WTC11 (cell line): ENCODE measurements around the gene CCDC12. TPM values are rescaled to one million over a fixed set of nuclear protein-coding genes. Genes with fewer than 3 reads are reported as not detected.

Source experiments
- ATAC-seq: fragments of 200-7000 bp; cut with Tn5 transposase; 2 replicates; pipeline ENCODE4 v1.10.0; 2021; ENCODE audit warnings: mild to moderate bottlenecking, moderate library complexity
- CTCF ChIA-PET: fragments of 300-600 bp; sonication (Branson Sonifier 250); formaldehyde crosslinking; loops from one replicate; lab custom pipeline; 2021; ENCODE audit warnings: antibody characterized with exemption; lab: Charles Lee
- POLR2A ChIA-PET: fragments of 350-600 bp; sonication (Branson Sonifier 250); formaldehyde crosslinking; loops from one replicate; lab custom pipeline; 2021; ENCODE audit warnings: antibody characterized with exemption; lab: Charles Lee
- DNase-seq: peaks from one replicate; pipeline ENCODE4 v3.0.0; 2021; ENCODE audit warnings: low spot score
- H3K27ac Mint-ChIP-seq: 2 replicates; pipeline ENCODE4 v1.8.0; 2021; ENCODE audit warnings: mixed read lengths
- H3K27me3 Mint-ChIP-seq: 2 replicates; pipeline ENCODE4 v1.8.0; 2021; ENCODE audit warnings: low read depth, mild to moderate bottlenecking, moderate library complexity, mixed read lengths
- H3K36me3 Mint-ChIP-seq: 2 replicates; pipeline ENCODE4 v1.8.0; 2021; ENCODE audit warnings: mixed read lengths
- H3K4me1 Mint-ChIP-seq: 2 replicates; pipeline ENCODE4 v1.8.0; 2022; ENCODE audit warnings: mixed read lengths
- H3K4me3 Mint-ChIP-seq: 2 replicates; pipeline ENCODE4 v1.8.0; 2021; ENCODE audit warnings: mild to moderate bottlenecking, moderate library complexity, mixed read lengths
- H3K9me3 Mint-ChIP-seq: 2 replicates; pipeline ENCODE4 v1.8.0; 2021; ENCODE audit warnings: mixed read lengths
- ATF1 ChIP-seq: sonication (generic); formaldehyde crosslinking; IDR thresholded peaks from 2 replicates; pipeline ENCODE4 v1.8.1; 2023; ENCODE audit warnings: mild to moderate bottlenecking, moderate library complexity, missing genetic modification reagents
- CREM ChIP-seq: sonication (generic); formaldehyde crosslinking; IDR thresholded peaks from 2 replicates; pipeline ENCODE4 v1.8.1; 2022; ENCODE audit warnings: mild to moderate bottlenecking, missing genetic modification reagents, moderate library complexity
- CTCF ChIP-seq: fragments of 200-600 bp; IDR thresholded peaks from 2 replicates; pipeline ENCODE4 v1.8.0; 2022; ENCODE audit warnings: antibody characterized with exemption
- EMX1 ChIP-seq: fragments of 250-450 bp; sonication (Bioruptor Pico); IDR thresholded peaks from 2 replicates; pipeline ENCODE4 v1.8.0; 2021; ENCODE audit warnings: mild to moderate bottlenecking
- IRF2 ChIP-seq: sonication (generic); formaldehyde crosslinking; IDR thresholded peaks from 2 replicates; pipeline ENCODE4 v1.8.0; 2022; ENCODE audit warnings: low read depth, missing genetic modification reagents, borderline replicate concordance
- JAZF1 ChIP-seq: fragments of 250-450 bp; sonication (Bioruptor Pico); IDR thresholded peaks from 2 replicates; pipeline ENCODE4 v1.9.0; 2021; ENCODE audit warnings: moderate library complexity, mild to moderate bottlenecking, inconsistent platforms
- NR1H2 ChIP-seq: sonication (generic); formaldehyde crosslinking; IDR thresholded peaks from 2 replicates; pipeline ENCODE4 v1.9.0; 2021; ENCODE audit warnings: mild to moderate bottlenecking, moderate library complexity, missing genetic modification reagents
- PRRX2 ChIP-seq: fragments of 250-450 bp; sonication (Bioruptor Pico); IDR thresholded peaks from 2 replicates; pipeline ENCODE4 v1.8.0; 2021; ENCODE audit warnings: mild to moderate bottlenecking
- SMAD3 ChIP-seq: sonication (generic); formaldehyde crosslinking; IDR thresholded peaks from 2 replicates; pipeline ENCODE4 v1.8.0; 2022; ENCODE audit warnings: missing genetic modification reagents, mild to moderate bottlenecking, borderline replicate concordance
- TP53 ChIP-seq: sonication (generic); formaldehyde crosslinking; IDR thresholded peaks from 2 replicates; pipeline ENCODE4 v1.8.1; 2023; ENCODE audit warnings: mild to moderate bottlenecking, missing genetic modification reagents
- USF1 ChIP-seq: sonication (generic); formaldehyde crosslinking; IDR thresholded peaks from 2 replicates; pipeline ENCODE4 v1.8.0; 2022; ENCODE audit warnings: mild to moderate bottlenecking, missing genetic modification reagents
- USF2 ChIP-seq: sonication (generic); formaldehyde crosslinking; IDR thresholded peaks from 2 replicates; pipeline ENCODE4 v1.8.1; 2023; ENCODE audit warnings: mild to moderate bottlenecking, missing genetic modification reagents, moderate library complexity
- ZNF121 ChIP-seq: sonication (generic); formaldehyde crosslinking; IDR thresholded peaks from 2 replicates; pipeline ENCODE4 v1.8.0; 2023; ENCODE audit warnings: missing genetic modification reagents
- ZNF138 ChIP-seq: sonication (generic); formaldehyde crosslinking; conservative IDR thresholded peaks from 2 replicates; pipeline ENCODE4 v1.8.1; 2022; ENCODE audit warnings: mild to moderate bottlenecking, moderate library complexity, missing genetic modification reagents
- ZNF263 ChIP-seq: sonication (generic); formaldehyde crosslinking; IDR thresholded peaks from 2 replicates; pipeline ENCODE4 v1.8.1; 2022; ENCODE audit warnings: low read depth, mild to moderate bottlenecking, moderate library complexity, missing genetic modification reagents
- ZNF281 ChIP-seq: sonication (generic); formaldehyde crosslinking; IDR thresholded peaks from 2 replicates; pipeline ENCODE4 v1.8.0; 2023; ENCODE audit warnings: mild to moderate bottlenecking, missing genetic modification reagents
- ZNF317 ChIP-seq: sonication (generic); formaldehyde crosslinking; IDR thresholded peaks from 2 replicates; pipeline ENCODE4 v1.8.1; 2023; ENCODE audit warnings: low read depth, mild to moderate bottlenecking, moderate library complexity, missing genetic modification reagents, borderline replicate concordance
- ZNF416 ChIP-seq: fragments of 250-450 bp; sonication (Bioruptor Pico); IDR thresholded peaks from 2 replicates; pipeline ENCODE4 v1.9.0; 2021; ENCODE audit warnings: mild to moderate bottlenecking, inconsistent platforms
- ZNF512 ChIP-seq: sonication (generic); formaldehyde crosslinking; IDR thresholded peaks from 2 replicates; pipeline ENCODE4 v1.8.1; 2022; ENCODE audit warnings: missing genetic modification reagents, borderline replicate concordance
- total RNA-seq: library from RNA; stranded (reverse); gene quantifications from 3 replicates; pipeline ENCODE4 v1.2.3, GENCODE V29; 2021
- TF ChIP-seq, protein P1 (sequence below): sonication (generic); formaldehyde crosslinking; IDR thresholded peaks from 2 replicates; pipeline ENCODE4 v1.8.0; 2022; ENCODE audit warnings: mild to moderate bottlenecking, missing genetic modification reagents
- TF ChIP-seq, protein P2 (sequence below): sonication (generic); formaldehyde crosslinking; IDR thresholded peaks from 2 replicates; pipeline ENCODE4 v1.8.1; 2023; ENCODE audit warnings: mild to moderate bottlenecking, missing genetic modification reagents
- TF ChIP-seq, protein P3 (sequence below): sonication (generic); formaldehyde crosslinking; conservative IDR thresholded peaks from 2 replicates; pipeline ENCODE4 v1.8.1; 2023; ENCODE audit warnings: mild to moderate bottlenecking, low read depth, missing genetic modification reagents, moderate library complexity
- TF ChIP-seq, protein P4 (sequence below): sonication (generic); formaldehyde crosslinking; IDR thresholded peaks from 2 replicates; pipeline ENCODE4 v1.8.1; 2022; ENCODE audit warnings: mild to moderate bottlenecking, moderate library complexity, missing genetic modification reagents

The CCDC12 gene
- total RNA-seq, 1 experiment from 2014 or later: 59.1 TPM

DNA sequence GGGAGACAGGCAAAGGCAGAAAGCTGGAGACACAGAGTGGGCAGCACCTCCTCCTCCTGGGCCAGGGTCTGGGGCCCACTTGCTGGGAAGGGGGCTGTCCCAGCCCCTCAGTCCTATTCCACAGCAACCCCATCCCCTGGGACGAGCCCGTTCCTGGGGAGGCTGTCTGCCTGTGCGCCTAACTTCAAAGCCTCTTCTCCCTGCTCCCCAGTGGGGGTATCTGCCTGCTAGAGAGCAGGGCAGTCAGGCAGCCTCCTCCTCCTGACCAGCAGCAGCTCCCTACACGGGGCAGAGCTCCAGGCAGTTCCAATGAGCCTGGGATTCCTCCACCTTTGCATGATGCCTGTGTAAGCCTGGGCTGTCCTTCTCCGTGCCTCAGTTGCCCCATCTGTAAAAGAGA lies 92.1 kb downstream of the CCDC12 start:
- ATAC-seq (no peak), DNase-seq (no peak)
- Mint-ChIP-seq H3K36me3 (no peaks in the 10 kb centered on the region), H3K4me1 (peaks cover 36% of the 10 kb centered on the region), H3K9me3 (no peaks in the 10 kb centered on the region), H3K4me3 (peak overlapping the region; percentile 73; the same call in 1 of the 2 replicates), H3K27ac (no peak overlapping the region), H3K27me3 (peaks cover 91% of the 10 kb centered on the region)
- TF ChIP-seq, protein P1, sequence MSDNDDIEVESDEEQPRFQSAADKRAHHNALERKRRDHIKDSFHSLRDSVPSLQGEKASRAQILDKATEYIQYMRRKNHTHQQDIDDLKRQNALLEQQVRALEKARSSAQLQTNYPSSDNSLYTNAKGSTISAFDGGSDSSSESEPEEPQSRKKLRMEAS: no peak
- TF ChIP-seq ZNF281: no peak
- TF ChIP-seq ZNF121: 0 out of 2 replicates have a peak, but pooled peaks have one; percentile 56
- TF ChIP-seq, protein P2, sequence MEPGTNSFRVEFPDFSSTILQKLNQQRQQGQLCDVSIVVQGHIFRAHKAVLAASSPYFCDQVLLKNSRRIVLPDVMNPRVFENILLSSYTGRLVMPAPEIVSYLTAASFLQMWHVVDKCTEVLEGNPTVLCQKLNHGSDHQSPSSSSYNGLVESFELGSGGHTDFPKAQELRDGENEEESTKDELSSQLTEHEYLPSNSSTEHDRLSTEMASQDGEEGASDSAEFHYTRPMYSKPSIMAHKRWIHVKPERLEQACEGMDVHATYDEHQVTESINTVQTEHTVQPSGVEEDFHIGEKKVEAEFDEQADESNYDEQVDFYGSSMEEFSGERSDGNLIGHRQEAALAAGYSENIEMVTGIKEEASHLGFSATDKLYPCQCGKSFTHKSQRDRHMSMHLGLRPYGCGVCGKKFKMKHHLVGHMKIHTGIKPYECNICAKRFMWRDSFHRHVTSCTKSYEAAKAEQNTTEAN (CRISPR knock-in tag): no peak
- TF ChIP-seq USF1: no peak
- POLR2A ChIA-PET: no interaction called here
- CTCF ChIA-PET: interaction anchor here (0.6 to 1.9 kb wide), 2 partner anchors 10 to 25 kb away, joined by 6 read pairs; no protein-coding TSS in a partner anchor

DNA sequence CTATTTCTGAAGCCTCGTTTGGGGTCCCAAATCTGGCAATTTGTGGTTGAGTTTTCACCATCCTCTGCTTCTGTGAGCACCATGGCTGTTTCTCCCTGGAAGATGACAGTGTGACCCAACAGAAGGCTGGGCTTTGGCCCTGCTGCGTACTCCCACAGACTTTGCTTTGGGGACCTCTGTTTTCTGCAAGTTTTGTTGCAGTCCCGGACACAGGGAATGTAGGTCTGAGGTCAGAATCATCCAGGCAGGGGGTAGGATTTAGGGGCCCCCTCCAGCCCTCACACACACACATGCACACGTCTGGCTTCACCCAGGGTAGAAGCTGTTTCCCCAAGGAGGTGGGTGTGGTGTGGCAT lies 92.7 kb downstream of the CCDC12 start:
- Mint-ChIP-seq H3K4me3 (peak overlapping the region; percentile 73), H3K27me3 (peaks cover 91% of the 10 kb centered on the region), H3K27ac (no peak overlapping the region), H3K4me1 (peaks cover 35% of the 10 kb centered on the region), H3K9me3 (no peaks in the 10 kb centered on the region), H3K36me3 (no peaks in the 10 kb centered on the region)
- DNase-seq (no peak), ATAC-seq (no peak)
- TF ChIP-seq EMX1 (no peak), PRRX2 (CRISPR knock-in tag) (no peak), CREM (CRISPR knock-in tag) (no peak), NR1H2 (CRISPR knock-in tag) (no peak), ZNF512 (CRISPR knock-in tag) (no peak), USF2 (no peak), ZNF138 (CRISPR knock-in tag) (no peak), ATF1 (no peak), IRF2 (CRISPR knock-in tag) (no peak), ZNF263 (no peak), ZNF317 (CRISPR knock-in tag) (no peak), SMAD3 (CRISPR knock-in tag) (no peak), CTCF (no peak), JAZF1 (no peak), ZNF121 (no peak), ZNF416 (CRISPR knock-in tag) (no peak), TP53 (CRISPR knock-in tag) (no peak)
- TF ChIP-seq, protein P3, sequence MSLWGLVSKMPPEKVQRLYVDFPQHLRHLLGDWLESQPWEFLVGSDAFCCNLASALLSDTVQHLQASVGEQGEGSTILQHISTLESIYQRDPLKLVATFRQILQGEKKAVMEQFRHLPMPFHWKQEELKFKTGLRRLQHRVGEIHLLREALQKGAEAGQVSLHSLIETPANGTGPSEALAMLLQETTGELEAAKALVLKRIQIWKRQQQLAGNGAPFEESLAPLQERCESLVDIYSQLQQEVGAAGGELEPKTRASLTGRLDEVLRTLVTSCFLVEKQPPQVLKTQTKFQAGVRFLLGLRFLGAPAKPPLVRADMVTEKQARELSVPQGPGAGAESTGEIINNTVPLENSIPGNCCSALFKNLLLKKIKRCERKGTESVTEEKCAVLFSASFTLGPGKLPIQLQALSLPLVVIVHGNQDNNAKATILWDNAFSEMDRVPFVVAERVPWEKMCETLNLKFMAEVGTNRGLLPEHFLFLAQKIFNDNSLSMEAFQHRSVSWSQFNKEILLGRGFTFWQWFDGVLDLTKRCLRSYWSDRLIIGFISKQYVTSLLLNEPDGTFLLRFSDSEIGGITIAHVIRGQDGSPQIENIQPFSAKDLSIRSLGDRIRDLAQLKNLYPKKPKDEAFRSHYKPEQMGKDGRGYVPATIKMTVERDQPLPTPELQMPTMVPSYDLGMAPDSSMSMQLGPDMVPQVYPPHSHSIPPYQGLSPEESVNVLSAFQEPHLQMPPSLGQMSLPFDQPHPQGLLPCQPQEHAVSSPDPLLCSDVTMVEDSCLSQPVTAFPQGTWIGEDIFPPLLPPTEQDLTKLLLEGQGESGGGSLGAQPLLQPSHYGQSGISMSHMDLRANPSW (CRISPR knock-in tag): no peak
- TF ChIP-seq, protein P4, sequence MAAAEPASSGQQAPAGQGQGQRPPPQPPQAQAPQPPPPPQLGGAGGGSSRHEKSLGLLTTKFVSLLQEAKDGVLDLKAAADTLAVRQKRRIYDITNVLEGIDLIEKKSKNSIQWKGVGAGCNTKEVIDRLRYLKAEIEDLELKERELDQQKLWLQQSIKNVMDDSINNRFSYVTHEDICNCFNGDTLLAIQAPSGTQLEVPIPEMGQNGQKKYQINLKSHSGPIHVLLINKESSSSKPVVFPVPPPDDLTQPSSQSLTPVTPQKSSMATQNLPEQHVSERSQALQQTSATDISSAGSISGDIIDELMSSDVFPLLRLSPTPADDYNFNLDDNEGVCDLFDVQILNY (CRISPR knock-in tag): no peak
- POLR2A ChIA-PET: interaction anchor here (0.8 kb wide), 1 partner anchor 497 kb away, joined by 3 read pairs; the partner anchor contains the start of gene PTPN23
- CTCF ChIA-PET: interaction anchor here (0.6 to 2.1 kb wide), 4 partner anchors 9 to 26 kb away, joined by 6 to 9 read pairs (median 7); no protein-coding TSS in a partner anchor
